Smooth muscle cell (in vitro differentiated cells): ENCODE results near the gene RHOF. TPM values are rescaled to one million over a fixed set of nuclear protein-coding genes. Genes with fewer than 3 reads are reported as not detected.
"Not testable (repeated sequence)": the region's sequence is repeated elsewhere in the genome, so short reads cannot be mapped to it uniquely, and the experiment has no call there.

Experiments
- DNase-seq: peaks from one replicate; lab custom pipeline; 2025; ENCODE audit not compliant: unreplicated experiment; lab: John Stamatoyannopoulos, UW
- H2AFZ ChIP-seq: fragments of 200-600 bp; sonication (generic); 2 replicates; pipeline ENCODE4 v1.6.0; 2016; ENCODE audit warnings: antibody characterized with exemption, low read depth, mild to moderate bottlenecking
- H3F3A ChIP-seq: fragments of 200-600 bp; sonication (generic); 2 replicates; pipeline ENCODE4 v1.6.0; 2017; ENCODE audit warnings: antibody characterized with exemption, low read depth
- H3K27ac ChIP-seq: fragments of 200-600 bp; sonication (generic); 2 replicates; pipeline ENCODE4 v1.5.1; 2016; ENCODE audit warnings: low read depth, mild to moderate bottlenecking
- H3K27me3 ChIP-seq: fragments of 200-600 bp; sonication (generic); 2 replicates; pipeline ENCODE4 v1.6.1; 2016; ENCODE audit warnings: low read depth, mild to moderate bottlenecking
- H3K36me3 ChIP-seq: fragments of 200-600 bp; sonication (generic); 2 replicates; pipeline ENCODE4 v1.5.1; 2016; ENCODE audit warnings: low read depth
- H3K4me1 ChIP-seq: fragments of 200-600 bp; sonication (generic); 2 replicates; pipeline ENCODE4 v1.5.1; 2016; ENCODE audit warnings: low read depth
- H3K4me2 ChIP-seq: fragments of 200-600 bp; sonication (generic); 2 replicates; pipeline ENCODE4 v1.6.0; 2016; ENCODE audit warnings: mild to moderate bottlenecking
- H3K4me3 ChIP-seq: fragments of 200-600 bp; sonication (generic); 2 replicates; pipeline ENCODE4 v1.5.1; 2016; ENCODE audit warnings: mild to moderate bottlenecking
- H3K79me2 ChIP-seq: fragments of 200-600 bp; sonication (generic); 2 replicates; pipeline ENCODE4 v1.6.0; 2016; ENCODE audit warnings: low read depth, mild to moderate bottlenecking
- H3K9ac ChIP-seq: fragments of 200-600 bp; sonication (generic); 2 replicates; pipeline ENCODE4 v1.6.0; 2016; ENCODE audit warnings: low read depth
- H3K9me3 ChIP-seq: fragments of 200-600 bp; sonication (generic); replicated peaks from 2 replicates; pipeline ENCODE4 v1.5.1; 2016; ENCODE audit warnings: low read depth
- H4K20me1 ChIP-seq: fragments of 200-600 bp; sonication (generic); 2 replicates; pipeline ENCODE4 v1.6.0; 2016; ENCODE audit warnings: low read depth
- CTCF ChIP-seq: fragments of 200-600 bp; sonication (generic); IDR thresholded peaks from 2 replicates; pipeline ENCODE4 v1.5.1; 2017; ENCODE audit warnings: borderline replicate concordance, mild to moderate bottlenecking, antibody characterized with exemption; ENCODE audit not compliant: insufficient read depth, poor library complexity, severe bottlenecking
- WGBS: methylation state at CpG from one replicate; pipeline ENCODE4 v1.1.7; 2016; ENCODE audit warnings: low lambda C conversion rate; 5-methylcytosine and 5-hydroxymethylcytosine counted together
- polyA plus RNA-seq: library from polyadenylated mRNA; unstranded; fragments of >200 nt; fragmentation: Nextera tagmentation; extraction: Ambion mirVana; gene quantifications from 2 replicates; pipeline ENCODE4 v1.2.1, GENCODE V29; 2016
- total RNA-seq: library from RNA; depleted of rRNA; stranded (reverse); fragments of >200 nt; gene quantifications from 2 replicates; pipeline ENCODE4 v1.2.3, GENCODE V29; 2014

Gene RHOF
- total and polyA plus RNA-seq, 2 experiments from 2014 or later: 15.3 to 25.9 TPM

- Histone ChIP-seq H3K4me2 (no peak overlapping the region), H4K20me1 (peaks cover 18% of the 10 kb centered on the region), H3K27me3 (no peaks in the 10 kb centered on the region), H3K27ac (peak overlapping the region; percentile 69), H3K9me3 (no peaks in the 10 kb centered on the region), H2AFZ (no peak overlapping the region), H3K36me3 (no peaks in the 10 kb centered on the region), H3K4me1 (peaks cover 6% of the 10 kb centered on the region), H3K9ac (peak overlapping the region; percentile 54), H3K4me3 (no peak overlapping the region), H3F3A (no peaks in the 10 kb centered on the region), H3K79me2 (no peaks in the 10 kb centered on the region)
- WGBS: 83% methylated on average over 12 of the region's 13 CpGs
- no peak for DNase-seq
- TF ChIP-seq CTCF: no peak
Measured at GRCh38 chr12:121748218-121748570, 45.3 kb downstream of the RHOF start.

GRCh38 chr12:121745545-121745944 is 47.9 kb downstream of the RHOF start:
- not testable (repeated sequence) for H3F3A ChIP-seq, H3K9ac ChIP-seq, H3K36me3 ChIP-seq, H3K27me3 ChIP-seq, H3K9me3 ChIP-seq, H3K4me1 ChIP-seq, H3K79me2 ChIP-seq, H2AFZ ChIP-seq, H3K4me3 ChIP-seq, DNase-seq, H3K4me2 ChIP-seq, H3K27ac ChIP-seq
- 97% methylated on average over 5 of the region's 5 CpGs for WGBS
- H4K20me1 ChIP-seq: peaks cover 32% of the 10 kb centered on the region

DNA sequence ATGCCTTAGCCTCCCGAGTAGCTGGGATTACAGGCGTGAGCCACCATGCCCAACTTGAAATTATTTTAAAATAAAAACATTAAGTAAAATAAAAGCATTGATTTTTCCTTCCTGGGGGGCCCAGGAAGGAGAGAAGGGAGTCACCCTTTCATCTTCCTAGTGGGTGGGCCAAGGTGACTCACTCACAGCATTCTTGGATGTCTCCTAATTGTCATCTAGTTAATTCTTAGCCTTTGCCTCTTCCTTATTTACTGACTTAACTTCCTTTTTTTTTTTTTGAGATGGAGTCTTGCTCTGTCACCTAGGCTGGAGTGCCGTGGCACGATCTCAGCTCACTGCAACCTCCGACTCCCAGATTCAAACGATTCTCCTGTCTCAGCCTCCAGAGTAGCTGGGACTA is 51.7 kb downstream of the RHOF start:
- H3K9ac ChIP-seq: no peak overlapping the region
- H3K27ac ChIP-seq: no peak overlapping the region
- no peak overlapping the region for H3K4me3 ChIP-seq
- 90% methylated on average over 6 of the region's 6 CpGs for WGBS
- DNase-seq: no peak
- H3F3A ChIP-seq: no peaks in the 10 kb centered on the region
- H3K9me3 ChIP-seq: no peaks in the 10 kb centered on the region
- H3K4me1 ChIP-seq: no peaks in the 10 kb centered on the region
- H4K20me1 ChIP-seq: peaks cover 25% of the 10 kb centered on the region
- no peaks in the 10 kb centered on the region for H3K79me2 ChIP-seq
- no peak overlapping the region for H3K4me2 ChIP-seq
- no peak overlapping the region for H2AFZ ChIP-seq
- H3K27me3 ChIP-seq: no peaks in the 10 kb centered on the region
- TF ChIP-seq CTCF: no peak
- H3K36me3 ChIP-seq: no peaks in the 10 kb centered on the region

GRCh38 chr12:121740847-121741246 is 52.6 kb downstream of the RHOF start:
- H4K20me1 ChIP-seq: peaks cover 24% of the 10 kb centered on the region
- no peaks in the 10 kb centered on the region for H3K79me2 ChIP-seq
- no peaks in the 10 kb centered on the region for H3K27me3 ChIP-seq
- H3K36me3 ChIP-seq: no peaks in the 10 kb centered on the region
- no peak overlapping the region for H3K4me2 ChIP-seq
- H3F3A ChIP-seq: no peaks in the 10 kb centered on the region
- no peak for DNase-seq
- H3K4me1 ChIP-seq: no peaks in the 10 kb centered on the region
- no peak overlapping the region for H2AFZ ChIP-seq
- H3K27ac ChIP-seq: no peak overlapping the region
- TF ChIP-seq CTCF: no peak
- 91% methylated on average over 4 of the region's 4 CpGs for WGBS
- no peak overlapping the region for H3K9ac ChIP-seq
- no peaks in the 10 kb centered on the region for H3K9me3 ChIP-seq
- H3K4me3 ChIP-seq: no peak overlapping the region
